Stromal cell of bone marrow (primary cell): ENCODE results near the gene MAD2L2.

Source experiments
- DNase-seq: peaks from one replicate; pipeline ENCODE4 v3.0.0-alpha.2; 2012; ENCODE audit warnings: low read depth

The MAD2L2 gene

DNA sequence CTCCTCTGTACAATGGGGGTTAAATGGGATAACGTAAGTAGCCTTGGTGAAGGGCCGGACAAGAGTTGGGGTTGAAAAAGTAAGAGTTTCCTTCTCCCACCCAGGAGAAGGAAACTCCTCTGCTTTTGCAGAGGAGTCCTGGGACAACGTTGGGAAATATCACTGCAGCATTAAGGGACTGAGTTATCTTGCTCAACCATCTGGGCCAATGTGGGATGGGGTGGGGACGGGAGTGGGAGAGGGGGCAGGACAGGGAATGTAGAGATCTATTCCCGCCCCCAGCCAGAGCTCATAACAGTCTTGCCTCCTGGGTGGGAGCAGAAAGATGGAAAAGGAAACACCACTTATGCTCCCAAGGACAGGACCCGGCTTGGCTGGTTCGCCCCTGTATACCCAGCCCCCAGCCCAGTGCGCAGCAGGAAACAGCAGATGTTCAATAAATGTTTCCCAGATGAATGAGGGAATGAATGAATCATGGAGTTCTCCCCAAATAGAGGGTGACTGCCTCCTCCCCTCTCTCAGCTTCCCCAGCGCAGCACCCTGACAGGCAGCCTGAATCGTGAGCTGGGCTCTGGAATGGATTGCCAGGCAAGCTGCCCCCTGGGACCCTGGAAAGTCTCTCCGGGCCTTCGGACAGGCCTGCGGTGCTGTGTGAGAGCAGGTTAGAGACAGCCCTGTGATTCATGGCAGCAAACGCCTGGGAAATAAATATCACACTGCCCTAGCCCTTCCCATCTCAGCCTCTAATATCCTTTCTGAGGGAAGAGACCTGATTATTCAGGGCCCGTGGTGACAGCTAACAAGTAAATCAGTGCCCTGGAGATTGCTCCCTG is 51.5 kb downstream of the MAD2L2 start:
- DNase-seq: no peak

DNA sequence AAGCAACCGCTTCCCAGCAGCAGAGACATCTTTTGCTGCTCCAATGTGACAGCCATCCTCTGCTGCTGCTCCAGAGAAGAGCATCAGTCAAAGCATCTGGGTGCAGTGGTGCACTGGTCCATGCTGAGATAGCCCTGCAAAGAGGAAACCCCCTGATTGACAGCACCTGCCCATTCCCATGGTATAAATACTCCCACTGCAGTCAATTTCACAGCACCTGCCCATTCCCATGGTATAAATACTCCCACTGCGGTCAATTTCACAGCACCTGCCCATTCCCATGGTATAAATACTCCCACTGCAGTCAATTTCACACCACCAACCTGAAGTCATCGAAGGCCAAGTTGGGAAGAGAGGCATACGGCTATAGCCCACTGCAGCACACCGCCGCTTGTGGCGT is 52.2 kb downstream of the MAD2L2 start:
- DNase-seq: no peak

- DNase-seq: no peak
Measured at GRCh38 chr1:11626551-11626950, 54.4 kb downstream of the MAD2L2 start.
